Amygdala (tissue), 56 donors: ENCODE data around the gene PLA2G2C.

Source experiments
- DNase-seq, 56 donors: peaks; one replicate each; lab custom pipeline; 2025; lab: John Stamatoyannopoulos, UW

PLA2G2C gene

GRCh38 chr1:20210736-20211460 lies 24.6 kb upstream of the PLA2G2C start:
- DNase-seq, result no peak

DNA sequence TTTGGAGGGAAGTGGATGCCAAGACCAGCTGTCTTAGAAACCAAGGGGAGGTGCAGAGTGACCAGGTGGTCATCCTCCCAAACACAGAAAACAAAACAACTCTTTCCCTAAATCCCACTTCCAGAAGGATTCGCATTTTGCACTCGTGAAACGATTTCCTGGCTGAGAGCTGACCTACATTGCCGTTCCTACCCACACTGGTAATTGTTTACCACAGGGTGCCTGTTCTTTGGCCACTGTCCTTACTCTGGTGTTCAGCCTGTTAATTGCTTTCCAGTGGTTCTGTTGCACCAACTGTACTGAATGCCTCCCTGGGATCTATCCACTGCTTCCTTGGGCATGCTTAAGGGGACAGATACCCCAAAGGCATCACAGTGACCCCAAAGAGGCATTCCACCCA lies 23.2 kb upstream of the PLA2G2C start:
- no peak for DNase-seq

DNA sequence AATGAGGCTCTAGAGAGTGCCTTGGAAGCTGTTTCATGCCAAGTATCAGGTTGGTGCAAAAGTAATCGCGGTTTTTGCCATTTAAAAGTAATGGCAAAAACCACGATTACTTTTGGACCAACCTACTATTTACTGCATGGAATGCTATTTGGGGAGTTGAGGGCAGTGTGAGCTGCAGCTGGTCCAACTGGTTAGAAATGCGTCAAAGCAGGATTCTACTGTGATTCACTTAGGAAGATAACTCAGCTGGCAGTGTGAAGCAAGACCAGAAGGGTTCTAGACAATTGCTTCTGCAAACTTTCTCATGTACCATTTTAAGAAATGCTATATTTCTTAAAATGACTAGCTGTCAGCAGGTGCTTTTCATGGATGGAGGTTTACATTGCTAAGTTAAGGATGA lies 21.2 kb upstream of the PLA2G2C start:
- DNase-seq, result no peak

DNA sequence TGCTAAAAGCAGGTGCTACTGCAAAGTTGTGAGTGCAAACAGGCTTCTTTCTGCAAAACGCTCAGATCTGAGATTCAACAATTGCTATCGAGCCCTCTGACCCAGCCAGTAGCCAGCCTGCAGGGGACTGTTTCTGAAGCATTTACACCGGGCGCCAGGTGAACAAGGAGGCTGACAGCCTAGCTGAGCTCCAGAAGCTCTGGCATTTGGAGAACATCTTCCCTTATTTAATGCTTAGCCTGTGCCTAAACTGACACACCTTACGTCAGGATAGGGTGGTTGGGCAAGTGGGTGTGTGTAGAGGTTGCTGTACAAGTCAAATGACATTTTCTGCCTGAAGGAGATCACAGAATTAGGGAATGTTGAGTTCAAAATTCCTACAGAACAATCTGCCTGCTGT lies 15.8 kb upstream of the PLA2G2C start:
- no peak for DNase-seq

GRCh38 chr1:20200966-20201365 lies 14.6 kb upstream of the PLA2G2C start:
- DNase-seq, result no peak

GRCh38 chr1:20199840-20200239 lies 13.5 kb upstream of the PLA2G2C start:
- DNase-seq, result no peak

GRCh38 chr1:20199403-20199802 lies 13.1 kb upstream of the PLA2G2C start:
- no peak for DNase-seq

DNA sequence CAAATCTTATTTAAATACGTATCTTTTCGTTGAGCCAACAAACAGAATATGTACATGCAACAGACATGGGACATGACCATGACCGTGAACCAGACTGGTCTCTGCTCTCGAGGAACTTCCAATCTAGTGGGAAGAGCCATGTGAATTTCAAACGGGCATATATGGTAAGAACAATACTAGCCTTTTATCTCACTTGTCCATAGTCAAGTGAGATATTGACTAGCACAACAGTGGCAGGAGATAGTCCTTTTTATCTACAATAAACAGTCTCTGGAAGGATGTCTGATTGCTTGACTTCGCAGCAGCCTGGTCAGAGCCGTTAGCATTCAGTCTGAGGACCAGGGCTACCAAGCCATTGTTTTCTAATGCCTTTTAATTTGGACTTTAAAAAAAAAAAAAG lies 12.6 kb upstream of the PLA2G2C start:
- no peak for DNase-seq

DNA sequence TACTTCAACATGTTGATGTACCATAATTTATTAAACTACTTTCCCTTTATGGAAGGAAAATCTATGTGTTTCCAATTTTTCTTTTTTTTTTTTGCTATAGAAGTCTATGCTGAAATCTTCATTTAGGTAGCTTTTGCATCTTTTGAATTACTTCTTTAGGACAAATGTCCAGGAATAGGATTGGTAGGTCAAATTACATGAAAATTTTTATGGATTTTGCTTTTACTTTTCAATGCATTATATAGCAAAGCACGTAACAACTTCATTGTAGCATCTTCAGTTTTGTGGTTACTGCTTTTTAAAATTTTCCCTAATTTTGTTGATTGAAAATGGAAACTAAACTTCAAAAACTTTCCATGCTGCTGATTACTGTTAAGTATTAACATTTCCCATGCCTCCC lies 12.0 kb upstream of the PLA2G2C start:
- no peak for DNase-seq

- no peak for DNase-seq
These were observed 11.0 kb upstream of the PLA2G2C start for GRCh38 chr1:20197329-20197791.

- no peak for DNase-seq
These were observed 9.1 kb upstream of the PLA2G2C start for GRCh38 chr1:20195462-20195780.

DNA sequence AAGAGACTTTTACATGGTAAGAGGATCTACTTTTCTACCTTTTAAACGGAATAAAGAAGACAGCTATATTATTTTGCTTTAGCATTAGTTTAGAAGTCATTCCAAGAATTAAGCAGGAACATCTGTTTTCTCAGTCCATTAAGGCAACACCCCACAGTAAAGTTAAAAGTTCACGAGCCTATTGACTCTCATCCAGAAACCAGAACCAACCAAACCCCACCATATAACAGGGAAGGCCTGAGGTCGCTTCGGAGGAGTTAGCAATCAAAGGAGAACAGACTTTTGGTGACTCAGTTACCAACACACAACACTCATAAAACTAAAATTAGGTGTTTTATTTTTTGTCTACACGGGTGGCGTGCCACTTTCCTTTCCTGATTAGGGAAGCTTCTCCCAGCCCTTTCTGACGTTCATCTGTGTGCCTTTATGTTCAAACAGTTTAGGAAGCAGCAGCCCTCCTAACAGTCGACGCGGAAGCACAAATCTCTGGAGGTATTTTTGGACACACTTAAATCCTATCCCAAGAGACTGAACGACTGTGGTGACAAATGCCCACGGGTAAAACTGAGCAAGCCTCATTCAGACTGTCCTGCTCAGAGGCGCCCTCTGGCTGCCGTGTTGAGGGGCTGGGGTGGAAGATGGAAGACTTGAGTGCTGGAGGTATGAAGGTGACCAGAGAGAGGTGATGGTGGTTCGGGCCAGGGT lies 8.6 kb upstream of the PLA2G2C start:
- DNase-seq, result peak in 32 of 56 donors; percentile 14 to 64 (median 28)

- DNase-seq, result no peak
These were observed 7.9 kb upstream of the PLA2G2C start for GRCh38 chr1:20194224-20194623.

DNA sequence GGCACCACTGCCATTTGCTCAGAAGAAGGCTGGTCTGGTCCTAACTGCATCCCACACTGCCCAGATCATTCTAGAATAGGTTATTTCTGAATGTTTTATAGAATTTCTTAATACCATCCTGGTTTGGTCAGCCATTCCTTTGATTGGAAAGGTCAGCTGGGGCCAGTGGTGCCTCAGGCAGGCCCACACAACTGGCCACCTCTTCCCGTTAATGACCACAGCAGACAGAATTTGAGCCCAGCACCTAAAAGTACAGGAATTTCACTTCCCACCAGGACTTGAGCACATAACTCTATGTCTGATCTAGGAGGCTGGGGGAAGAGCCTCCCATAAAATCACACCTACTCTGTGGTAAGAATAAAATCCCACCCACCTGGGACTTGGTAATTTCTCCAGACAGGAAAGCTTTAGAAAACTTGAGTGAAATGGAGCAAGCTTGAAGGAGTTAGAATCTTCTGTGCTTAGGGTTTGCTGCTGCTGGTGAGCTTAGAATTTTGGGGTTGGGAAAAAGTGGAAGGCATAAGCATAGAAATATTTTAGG lies 6.6 kb upstream of the PLA2G2C start:
- DNase-seq, result no peak

GRCh38 chr1:20192364-20192763 lies 6.0 kb upstream of the PLA2G2C start:
- DNase-seq, result no peak

DNA sequence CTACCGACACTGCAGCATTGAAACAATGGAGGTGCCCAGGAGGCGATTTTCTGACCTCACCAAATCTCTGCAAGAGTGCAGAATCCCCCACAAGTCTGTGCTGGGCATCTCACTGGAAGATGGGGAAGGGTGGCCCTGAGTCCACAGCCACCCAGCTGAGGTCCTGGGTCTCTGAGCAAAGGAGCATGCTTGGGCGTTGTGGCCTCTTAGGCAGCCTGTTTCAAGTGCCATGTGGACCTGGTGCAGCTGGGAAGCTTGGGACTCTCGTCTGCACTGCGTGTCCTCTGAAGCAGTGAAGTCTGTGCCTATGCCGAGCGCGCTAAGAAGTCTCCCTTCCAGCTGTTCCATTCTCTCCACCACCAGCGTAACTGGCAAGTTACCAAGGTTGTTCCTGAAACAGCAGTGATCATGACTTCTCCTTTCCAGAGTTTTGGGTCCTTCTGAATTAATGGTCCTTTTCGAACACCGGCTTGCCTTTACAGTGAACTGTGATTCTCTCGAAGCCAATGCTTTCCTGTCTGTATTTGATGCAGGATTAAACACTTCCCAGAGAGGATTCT lies 5.0 kb upstream of the PLA2G2C start:
- no peak for DNase-seq

- DNase-seq, result no peak
These were observed 4.2 kb upstream of the PLA2G2C start for GRCh38 chr1:20190256-20191160.

DNA sequence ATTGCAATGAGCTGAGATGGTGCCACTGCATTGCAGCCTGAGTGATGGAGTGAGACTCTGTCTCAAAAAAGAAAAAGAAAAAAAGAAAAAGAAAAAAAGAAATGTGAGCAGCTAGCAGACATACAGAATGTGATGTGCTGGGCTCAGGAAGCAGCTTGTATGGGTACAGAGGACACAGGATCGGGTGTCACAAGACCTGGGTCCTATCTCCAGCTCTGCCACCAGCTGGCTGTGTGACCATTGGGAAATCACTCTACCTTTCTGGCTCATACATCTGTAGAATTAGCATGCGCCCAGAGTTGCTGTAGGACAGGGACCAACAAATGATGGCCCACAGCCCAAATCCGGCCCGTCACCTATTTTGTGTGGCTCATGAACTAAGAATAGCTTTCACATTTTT lies 3.3 kb upstream of the PLA2G2C start:
- no peak for DNase-seq

DNA sequence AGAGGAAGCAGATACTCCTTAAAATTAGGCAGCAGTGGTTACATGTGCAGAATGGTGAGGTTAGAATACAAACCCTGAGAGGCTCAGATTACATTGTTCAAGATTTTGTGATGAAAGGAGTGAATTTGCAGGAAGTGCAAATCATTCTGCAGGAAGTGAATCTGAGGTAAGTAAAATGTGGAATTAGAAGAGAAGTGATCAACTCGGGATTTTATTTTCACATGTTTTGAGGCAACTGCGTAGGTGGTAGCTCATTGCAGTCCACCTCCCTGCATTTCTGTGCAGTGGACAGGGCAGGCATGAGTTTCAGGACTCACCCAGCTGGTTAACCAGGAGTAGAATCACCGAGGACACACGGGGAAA lies 2.1 kb upstream of the PLA2G2C start:
- no peak for DNase-seq

- peak in 11 of 56 donors; percentile 13 to 72 (median 32) for DNase-seq
These were observed 1.6 kb upstream of the PLA2G2C start for GRCh38 chr1:20187813-20188454.
